Thyroid gland (tissue), 4 donors: Measurements from ENCODE around the gene FADS1. TPM values are rescaled to one million over a fixed set of nuclear protein-coding genes. Genes with fewer than 3 reads are reported as not detected.
A peak's percentile ranks its signal among the peaks of the same experiment; 100 is the strongest.

Source experiments
- DNase-seq, 2 donors: peaks; one replicate each; pipeline ENCODE4 v3.0.0-alpha.2; 2019
- H3K27ac ChIP-seq, 3 donors: fragments of 200-600 bp; sonication (generic); 1 replicate in 2 of 3; 2 replicates in 1 of 3; pipeline ENCODE4 v1.5.1; 2016 to 2019; ENCODE audit warnings: mild to moderate bottlenecking in 1 of 3, moderate library complexity in 1 of 3
- H3K27me3 ChIP-seq: fragments of 200-600 bp; sonication (generic); one replicate; pipeline ENCODE4 v1.5.1; 2019
- H3K36me3 ChIP-seq, 2 donors: fragments of 200-600 bp; sonication (generic); one replicate each; pipeline ENCODE4 v1.5.1; 2016 to 2019
- H3K4me1 ChIP-seq, 2 donors: fragments of 200-600 bp; sonication (generic); one replicate each; pipeline ENCODE4 v1.5.1; 2017 to 2019
- H3K4me3 ChIP-seq, 3 donors: fragments of 200-600 bp; sonication (generic); replicated peaks in 1 of 3; 1 replicate in 2 of 3; 2 replicates in 1 of 3; pipeline ENCODE4 v1.5.1; 2016; ENCODE audit warnings: mild to moderate bottlenecking in 1 of 3
- H3K9me3 ChIP-seq: fragments of 200-600 bp; sonication (generic); one replicate; pipeline ENCODE4 v1.5.1; 2017
- POLR2A ChIP-seq, 2 donors: fragments of 450-650 bp; IDR thresholded peaks; one replicate each; pipeline ENCODE4 v1.6.1; 2017; ENCODE audit warnings: antibody characterized with exemption in 2 of 2, mild to moderate bottlenecking in 2 of 2, moderate library complexity in 1 of 2
- WGBS, 2 donors: methylation state at CpG; one replicate each; pipeline ENCODE4 v1.1.5; 2017; 5-methylcytosine and 5-hydroxymethylcytosine counted together
- intact Hi-C: fragments of 100-400 bp; cut with DNase I; formaldehyde crosslinking; loops from one replicate; pipeline ENCODE4 v1.15.1; 2023
- total RNA-seq, 4 donors: library from RNA; depleted of rRNA; stranded (reverse); fragments of >200 nt; gene quantifications; one replicate each; pipeline ENCODE4 v1.2.3, GENCODE V29; 2016
- TF ChIP-seq, protein P1 (sequence below), 6 experiments: fragments of 200-600 bp in 3 of 6; fragments of 450-650 bp in 3 of 6; sonication (generic) in 3 of 6; IDR thresholded peaks; one replicate each; pipeline ENCODE4 v1.5.1; 2016 to 2019; ENCODE audit warnings: antibody characterized with exemption in 6 of 6, mild to moderate bottlenecking in 2 of 6, inconsistent platforms in 1 of 6, moderate library complexity in 1 of 6

The FADS1 gene
- total RNA-seq, 4 donors from 2014 or later: 6.8 to 17.3 (median 13.9) TPM

DNA sequence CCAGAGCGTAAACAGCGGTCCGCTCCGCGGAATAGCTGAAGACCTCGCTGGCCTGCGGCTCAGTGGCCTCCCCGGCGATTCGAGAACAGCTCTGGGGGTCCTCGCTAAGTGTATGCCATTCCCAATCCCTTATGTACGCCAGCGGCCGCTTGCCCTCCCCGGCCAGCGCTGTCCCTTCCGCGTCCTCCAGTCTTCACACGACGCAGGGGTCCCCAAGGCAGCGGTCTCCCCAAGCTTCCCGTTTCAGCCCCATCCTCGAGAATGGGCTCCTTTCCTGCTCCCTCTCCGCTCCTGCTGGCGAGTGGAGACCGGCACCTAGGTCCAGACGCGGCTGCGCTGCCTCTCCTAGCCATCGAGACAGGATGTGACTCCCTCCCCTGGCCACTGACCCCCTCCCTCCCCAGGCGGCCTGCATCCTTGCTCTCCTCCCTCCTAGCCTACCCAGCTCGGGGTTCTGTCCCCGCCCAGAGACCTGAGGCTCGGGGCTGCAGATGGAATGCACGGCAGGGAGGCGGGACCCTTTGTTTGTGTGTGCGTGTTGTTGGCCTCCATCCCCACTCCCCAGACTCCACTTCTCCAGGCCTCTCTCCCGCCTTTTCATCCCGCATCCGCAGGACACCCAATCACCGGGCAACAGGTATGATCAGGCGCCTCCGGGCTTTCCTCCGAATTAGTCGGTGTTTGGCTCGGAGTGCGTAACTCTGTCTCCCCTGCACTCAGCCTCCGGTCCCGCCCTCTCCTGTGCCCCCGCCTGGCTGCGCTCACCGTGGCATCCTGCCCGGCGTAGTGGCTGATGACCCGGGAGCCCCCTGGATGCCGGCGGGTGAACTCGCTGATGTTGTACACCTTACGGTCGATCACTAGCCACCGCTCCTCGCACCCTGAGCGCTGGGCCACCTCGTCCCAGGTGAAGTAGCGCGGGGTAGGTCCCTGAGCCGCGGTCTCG is 740 bp downstream of the FADS1 start:
- 0 to 2% methylated on average over 28 to 49 of the region's 69 CpGs for whole genome bisulfite sequencing, 2 donors
- peaks cover 6 to 15% of the 10 kb centered on the region in 2 donors for H3K4me1 ChIP-seq
- intact Hi-C loops: no loop called here
- H3K27me3 ChIP-seq: no peaks in the 10 kb centered on the region
- H3K9me3 ChIP-seq: no peaks in the 10 kb centered on the region
- no peaks in the 10 kb centered on the region for H3K36me3 ChIP-seq
- peak overlapping the region; percentile 91 to 97 (median 96) for H3K27ac ChIP-seq
- TF ChIP-seq POLR2A (IDR thresholded peaks at IDR 0.05): no peak
- TF ChIP-seq, protein P1, sequence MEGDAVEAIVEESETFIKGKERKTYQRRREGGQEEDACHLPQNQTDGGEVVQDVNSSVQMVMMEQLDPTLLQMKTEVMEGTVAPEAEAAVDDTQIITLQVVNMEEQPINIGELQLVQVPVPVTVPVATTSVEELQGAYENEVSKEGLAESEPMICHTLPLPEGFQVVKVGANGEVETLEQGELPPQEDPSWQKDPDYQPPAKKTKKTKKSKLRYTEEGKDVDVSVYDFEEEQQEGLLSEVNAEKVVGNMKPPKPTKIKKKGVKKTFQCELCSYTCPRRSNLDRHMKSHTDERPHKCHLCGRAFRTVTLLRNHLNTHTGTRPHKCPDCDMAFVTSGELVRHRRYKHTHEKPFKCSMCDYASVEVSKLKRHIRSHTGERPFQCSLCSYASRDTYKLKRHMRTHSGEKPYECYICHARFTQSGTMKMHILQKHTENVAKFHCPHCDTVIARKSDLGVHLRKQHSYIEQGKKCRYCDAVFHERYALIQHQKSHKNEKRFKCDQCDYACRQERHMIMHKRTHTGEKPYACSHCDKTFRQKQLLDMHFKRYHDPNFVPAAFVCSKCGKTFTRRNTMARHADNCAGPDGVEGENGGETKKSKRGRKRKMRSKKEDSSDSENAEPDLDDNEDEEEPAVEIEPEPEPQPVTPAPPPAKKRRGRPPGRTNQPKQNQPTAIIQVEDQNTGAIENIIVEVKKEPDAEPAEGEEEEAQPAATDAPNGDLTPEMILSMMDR (IDR thresholded peaks at IDR 0.05): no peak
- peak overlapping the region; percentile 40 to 59 (median 53) for H3K4me3 ChIP-seq
- peak; percentile 70 to 72 for DNase-seq

DNA sequence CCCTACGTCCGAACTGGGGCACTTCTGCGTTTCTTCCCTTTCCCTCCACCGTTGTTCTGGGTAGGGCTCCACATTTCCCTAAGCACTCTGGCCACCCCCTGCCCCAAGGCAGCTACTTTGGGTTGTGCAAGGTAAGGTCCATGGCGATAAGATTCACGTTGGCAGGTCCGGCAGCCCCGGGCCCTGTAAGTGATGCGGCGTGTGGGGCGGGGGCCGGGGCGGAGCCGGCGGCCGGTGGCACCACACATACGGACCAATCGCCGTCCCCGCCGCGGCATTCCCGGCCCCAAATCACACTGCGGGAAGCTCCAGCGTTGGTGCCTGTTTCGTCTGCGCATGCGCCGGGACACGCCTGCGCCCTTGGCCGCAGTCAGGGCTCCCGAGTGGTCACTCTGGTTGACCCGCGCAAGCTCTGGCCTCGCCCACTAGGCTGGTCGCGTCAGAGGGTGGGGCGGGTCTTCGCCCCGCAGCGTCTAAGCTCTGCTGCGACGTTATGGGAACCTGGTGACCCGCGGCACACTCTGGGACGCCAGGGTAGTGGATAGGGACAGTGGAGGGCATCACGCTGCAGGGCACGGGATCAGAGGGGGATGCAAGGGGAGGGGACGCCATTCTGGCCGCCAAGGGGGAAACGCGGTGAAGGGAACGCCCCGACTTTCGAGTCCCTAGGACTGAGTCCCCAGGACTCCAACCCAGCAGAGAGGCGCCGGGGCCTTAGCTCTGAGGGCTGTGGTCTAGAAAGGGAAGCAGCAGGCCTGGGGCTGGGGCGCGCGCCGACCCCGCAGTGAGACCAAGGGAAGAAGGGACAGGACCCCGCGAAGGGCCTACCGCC is 1.6 kb downstream of the FADS1 start:
- H3K9me3 ChIP-seq: no peaks in the 10 kb centered on the region
- TF ChIP-seq, protein P1 (IDR thresholded peaks at IDR 0.05): peak in 2 of 6 experiments; percentile 9
- TF ChIP-seq POLR2A (IDR thresholded peaks at IDR 0.05): peak; percentile 88 to 92
- no peaks in the 10 kb centered on the region for H3K36me3 ChIP-seq
- intact Hi-C loops: no loop called here
- H3K27me3 ChIP-seq: no peaks in the 10 kb centered on the region
- 1% methylated on average over 31 to 41 of the region's 66 CpGs for WGBS, 2 donors
- peaks cover 6 to 15% of the 10 kb centered on the region in 2 donors for H3K4me1 ChIP-seq
- H3K4me3 ChIP-seq: peak overlapping the region; percentile 40 to 59 (median 53)
- peak overlapping the region; percentile 91 to 97 (median 96) for H3K27ac ChIP-seq
- peak; percentile 95 to 97 for DNase-seq

DNA sequence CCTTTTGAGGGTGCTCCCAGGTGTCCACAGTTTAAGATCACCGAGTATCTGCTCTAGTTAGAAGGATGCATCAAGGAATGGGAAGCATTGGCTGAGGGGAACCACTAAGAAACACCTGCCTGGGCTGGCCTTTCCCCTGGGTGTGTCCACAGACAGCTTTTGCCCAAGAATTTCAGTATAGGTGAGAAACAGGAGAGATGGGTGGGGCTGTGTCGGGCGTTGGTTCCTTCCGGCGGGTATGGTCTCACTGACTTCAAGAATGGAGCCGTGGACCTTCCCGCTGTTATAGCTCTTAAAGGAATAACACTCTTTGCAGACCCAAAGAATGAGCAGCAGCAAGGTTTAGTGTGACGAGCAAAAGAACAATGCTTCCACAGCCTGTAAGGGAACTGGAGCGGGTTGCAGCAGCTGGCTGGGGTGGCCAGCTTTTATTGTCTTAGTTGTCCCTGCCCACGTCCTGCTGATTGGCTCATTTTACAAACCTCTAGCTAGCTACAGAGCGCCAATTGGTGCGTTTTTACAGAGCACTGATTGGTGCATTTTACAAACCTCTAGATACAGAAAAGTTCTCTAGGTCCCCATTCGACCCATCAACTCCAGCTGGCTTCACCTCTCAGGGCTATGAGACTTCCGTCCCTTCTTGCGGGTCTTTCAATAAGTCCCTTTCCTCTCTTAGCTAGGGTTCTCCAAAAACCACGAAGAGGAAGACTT is 2.4 kb downstream of the FADS1 start:
- 75 to 79% methylated on average over 16 of the region's 16 CpGs for WGBS, 2 donors

DNA sequence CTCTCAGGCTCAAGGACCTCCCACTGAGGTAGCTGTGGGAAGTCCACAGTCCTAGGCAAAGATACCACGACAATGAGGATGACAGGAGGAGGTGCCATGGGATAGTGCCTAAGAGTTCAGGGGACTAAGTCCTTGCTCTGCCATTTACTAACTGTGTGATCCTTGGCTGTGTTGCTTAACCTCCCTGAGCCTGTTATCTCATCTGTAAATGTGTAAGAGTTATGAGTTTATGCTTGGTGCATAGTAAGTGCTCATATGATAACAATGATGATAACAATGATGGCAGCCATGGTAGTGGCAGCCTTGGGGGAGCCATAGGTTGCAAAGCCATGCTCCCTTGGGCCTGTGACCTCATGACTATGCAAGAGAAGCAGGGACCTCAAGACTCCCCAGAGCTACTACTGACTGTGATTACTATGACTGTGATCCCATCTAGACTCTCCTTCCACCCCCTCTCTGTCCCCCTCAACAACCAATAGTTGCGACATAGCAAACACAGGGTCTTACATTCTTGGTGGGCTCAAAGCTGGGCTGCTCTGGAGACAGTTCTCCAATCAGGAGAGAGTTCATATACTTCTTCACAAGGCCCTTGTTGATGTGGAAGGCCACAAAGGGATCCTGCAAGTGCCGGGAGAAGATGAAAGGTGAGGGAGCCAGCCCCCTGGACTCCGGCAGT is 3.9 kb downstream of the FADS1 start:
- H3K4me3 ChIP-seq: no peak overlapping the region
- 91 to 98% methylated on average over 4 of the region's 4 CpGs for WGBS, 2 donors
- intact Hi-C loops: no loop called here
- H3K9me3 ChIP-seq: no peaks in the 10 kb centered on the region
- H3K27ac ChIP-seq: no peak overlapping the region
- DNase-seq: no peak
- H3K36me3 ChIP-seq: no peaks in the 10 kb centered on the region
- peaks cover 6 to 15% of the 10 kb centered on the region in 2 donors for H3K4me1 ChIP-seq
- no peaks in the 10 kb centered on the region for H3K27me3 ChIP-seq
- TF ChIP-seq POLR2A (IDR thresholded peaks at IDR 0.05): no peak
- TF ChIP-seq, protein P1 (IDR thresholded peaks at IDR 0.05): no peak

More for the DNA sequence above, 2.4 kb downstream of the FADS1 start:
- no peaks in the 10 kb centered on the region for H3K9me3 ChIP-seq
- peak; percentile 17 to 22 for DNase-seq
- TF ChIP-seq POLR2A (IDR thresholded peaks at IDR 0.05): no peak
- TF ChIP-seq, protein P1 (IDR thresholded peaks at IDR 0.05): no peak
- H3K27me3 ChIP-seq: no peaks in the 10 kb centered on the region
- intact Hi-C loops: no loop called here
- peak overlapping the region in 2 of 3 donors; percentile 19 to 59 for H3K4me3 ChIP-seq
- peak overlapping the region; percentile 50 to 96 (median 55) for H3K27ac ChIP-seq
- H3K36me3 ChIP-seq: no peaks in the 10 kb centered on the region
- H3K4me1 ChIP-seq: peaks cover 6 to 15% of the 10 kb centered on the region in 2 donors
